Stimulated activated CD8-positive, alpha-beta memory T cell treated with anti-CD3 and anti-CD28 coated beads, Interleukin-12 subunit alpha, Interleukin-12 subunit beta, amount 100 ng/mL, for 24 hours (primary cell): ENCODE results near the gene IQSEC3.

ENCODE experiments used
- DNase-seq: peaks from one replicate; pipeline ENCODE4 v3.0.0-alpha.2; 2020; ENCODE audit errors: extremely low read depth

The IQSEC3 gene

DNA sequence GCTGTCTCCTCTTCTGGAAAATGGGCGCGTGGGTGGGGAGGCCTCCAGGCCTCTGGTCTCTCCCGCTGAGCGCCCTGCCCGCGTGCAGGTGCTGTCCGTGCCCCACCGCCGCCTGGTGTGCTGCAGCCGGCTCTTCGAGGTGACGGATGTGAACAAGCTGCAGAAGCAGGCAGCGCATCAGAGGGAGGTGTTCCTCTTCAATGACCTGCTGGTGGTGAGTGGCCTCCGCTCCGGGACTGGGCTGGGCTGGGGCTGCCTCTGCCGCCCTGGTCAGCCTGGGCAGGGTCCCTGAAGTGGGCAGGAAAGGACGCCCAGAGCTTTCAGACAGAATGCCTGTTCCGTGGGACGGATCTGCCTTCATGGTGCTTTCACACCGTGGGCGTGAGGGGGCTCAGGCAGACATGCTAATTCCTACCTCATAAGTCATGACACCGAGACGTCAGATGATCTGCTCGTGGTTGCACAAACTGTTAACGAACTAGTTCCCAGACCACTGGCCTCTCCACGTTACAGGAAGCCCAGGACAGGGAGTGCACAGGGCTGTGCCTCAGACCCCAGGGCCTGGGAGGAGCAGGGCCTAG lies 96.9 kb downstream of the IQSEC3 start:
- no peak for DNase-seq

DNA sequence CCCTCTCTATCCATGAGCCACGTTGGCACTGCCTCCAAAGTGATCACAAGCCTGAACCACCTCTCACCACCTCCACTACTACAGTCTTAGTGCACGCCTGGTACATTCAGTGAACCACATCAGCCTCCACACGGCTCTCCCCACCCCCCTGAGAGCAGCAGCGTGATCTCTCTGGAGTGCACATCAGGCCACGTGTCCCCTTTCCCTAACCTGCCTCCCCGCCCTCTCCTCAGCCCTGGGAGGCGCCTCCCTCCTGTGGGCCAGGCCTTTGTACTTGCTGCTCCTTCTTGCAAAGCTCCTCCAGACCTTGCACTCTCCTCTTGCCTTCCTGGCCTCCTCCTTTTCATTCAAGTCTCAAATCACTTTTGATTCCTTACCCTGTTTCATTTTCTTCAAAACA lies 97.6 kb downstream of the IQSEC3 start:
- DNase-seq = no peak

DNA sequence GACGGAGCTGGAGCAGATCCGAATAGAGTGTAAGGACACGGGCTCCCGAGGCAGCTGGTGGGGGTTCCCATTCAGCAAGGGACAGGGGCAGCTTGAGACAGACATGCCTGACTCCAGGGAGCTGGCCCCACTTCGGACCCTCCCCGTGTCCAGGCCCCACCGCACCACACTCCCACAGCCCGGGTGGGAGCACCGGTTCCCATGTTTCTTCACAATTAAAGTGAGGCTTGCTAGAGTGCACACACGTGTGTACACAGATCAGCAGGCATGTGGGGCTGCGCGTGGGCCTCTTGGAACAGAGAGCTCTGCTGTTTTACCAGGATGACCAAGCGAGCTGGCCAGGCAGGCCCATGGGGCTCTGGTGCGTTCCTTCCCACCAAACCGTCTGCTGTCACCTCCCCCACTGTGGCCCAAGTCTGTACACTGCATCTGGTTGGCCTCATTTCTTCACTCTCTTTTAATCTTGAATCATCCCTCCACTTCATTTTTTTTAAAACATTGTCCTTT lies 99.3 kb downstream of the IQSEC3 start:
- no peak for DNase-seq

DNA sequence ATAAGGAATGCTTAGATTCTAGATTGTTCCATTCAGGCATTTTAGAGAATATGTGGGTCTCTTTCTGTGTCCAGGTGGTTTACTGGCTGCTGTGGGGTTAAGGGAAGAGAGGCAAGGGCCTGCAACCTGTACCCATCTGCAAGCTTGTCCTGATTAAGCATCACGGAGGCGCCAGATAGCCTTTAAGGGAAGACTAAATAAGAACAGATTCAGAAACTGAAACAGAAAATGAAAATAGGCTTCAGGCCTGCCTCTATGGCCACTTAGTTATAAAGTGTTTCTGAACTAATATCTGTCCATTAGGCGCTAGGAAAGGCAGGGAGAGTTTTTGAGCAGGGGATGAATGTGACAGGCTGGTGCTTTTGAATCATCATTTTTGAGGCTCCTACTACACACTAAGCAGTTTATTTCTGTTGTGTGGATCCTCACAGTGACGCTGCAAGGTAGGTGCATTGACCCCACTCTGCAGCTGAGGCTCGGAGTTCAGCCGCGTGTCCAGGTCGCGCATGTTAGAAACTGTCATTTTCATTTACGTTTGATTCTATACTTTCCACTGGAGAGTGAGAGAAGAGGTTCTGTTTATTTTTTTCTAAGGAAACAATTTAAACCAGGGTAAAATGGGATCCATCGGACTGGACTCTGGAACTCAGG lies 100.0 kb downstream of the IQSEC3 start:
- no peak for DNase-seq

DNA sequence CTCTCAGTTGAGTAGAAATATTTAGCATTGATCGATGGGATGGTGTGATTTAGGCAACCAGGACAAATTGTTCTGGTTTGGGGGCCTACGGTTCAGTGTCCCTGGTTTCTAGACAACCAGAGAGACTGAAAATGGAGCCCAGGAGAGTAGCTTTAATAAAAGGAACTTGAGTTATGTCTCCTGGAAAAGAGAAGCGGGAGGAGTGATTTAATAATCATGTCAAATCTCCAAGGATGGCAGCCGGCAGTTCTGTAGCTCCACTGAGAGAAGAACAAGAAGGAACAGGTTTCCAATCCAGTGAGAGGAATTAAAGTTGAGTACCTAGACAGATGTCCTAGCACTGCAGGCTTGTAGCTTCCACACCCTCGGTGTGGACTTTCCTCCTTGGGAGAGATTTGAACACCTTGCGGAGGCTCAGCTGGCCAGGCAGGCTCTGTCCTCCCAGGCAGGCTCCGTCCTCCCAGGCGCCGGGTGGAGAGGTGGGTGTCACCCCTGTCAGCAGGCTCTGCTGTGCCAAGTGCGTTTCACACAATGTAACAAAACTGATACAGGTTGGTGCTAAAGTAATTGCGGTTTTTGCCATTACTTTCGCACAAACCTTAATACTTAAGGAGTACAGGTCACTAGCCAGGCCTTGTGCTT lies 101.5 kb downstream of the IQSEC3 start:
- no peak for DNase-seq

DNA sequence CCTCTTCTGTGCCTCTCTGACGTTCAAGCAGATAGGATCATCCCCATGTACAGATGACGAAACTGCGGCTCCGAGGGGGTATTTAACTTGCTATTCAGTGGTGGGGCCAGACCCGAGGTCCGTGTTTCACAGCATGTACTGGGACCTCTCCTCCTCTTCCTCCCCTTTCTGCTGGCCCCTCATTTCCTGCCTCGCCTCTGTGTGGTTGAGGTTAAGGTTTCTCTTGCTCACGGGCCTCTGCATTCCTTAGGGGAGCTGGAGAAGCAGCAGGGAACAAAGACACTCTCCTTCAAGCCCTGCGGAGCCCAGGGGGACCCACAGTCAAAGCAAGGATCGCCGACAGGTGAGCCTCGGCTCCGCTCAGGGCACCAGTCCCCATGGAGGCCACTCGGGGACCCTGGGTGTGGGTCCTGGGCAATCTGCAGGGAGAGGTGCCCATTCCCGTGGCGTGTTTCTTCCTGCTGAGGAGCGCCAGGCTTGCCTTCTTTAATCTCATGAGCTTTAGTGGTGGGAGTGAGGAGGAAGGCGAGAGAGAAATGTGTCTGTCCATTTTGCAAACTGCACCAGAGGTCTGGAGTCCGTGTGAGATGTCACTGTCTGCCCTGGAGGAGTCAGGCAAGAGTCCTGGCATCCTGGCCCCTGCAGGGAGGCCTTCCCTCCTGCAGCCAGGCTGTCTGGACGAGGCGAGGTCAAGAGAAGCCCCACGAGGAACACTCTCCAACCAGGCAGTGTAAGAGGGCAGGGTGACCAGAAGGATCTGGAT lies 102.4 kb downstream of the IQSEC3 start:
- no peak for DNase-seq

DNA sequence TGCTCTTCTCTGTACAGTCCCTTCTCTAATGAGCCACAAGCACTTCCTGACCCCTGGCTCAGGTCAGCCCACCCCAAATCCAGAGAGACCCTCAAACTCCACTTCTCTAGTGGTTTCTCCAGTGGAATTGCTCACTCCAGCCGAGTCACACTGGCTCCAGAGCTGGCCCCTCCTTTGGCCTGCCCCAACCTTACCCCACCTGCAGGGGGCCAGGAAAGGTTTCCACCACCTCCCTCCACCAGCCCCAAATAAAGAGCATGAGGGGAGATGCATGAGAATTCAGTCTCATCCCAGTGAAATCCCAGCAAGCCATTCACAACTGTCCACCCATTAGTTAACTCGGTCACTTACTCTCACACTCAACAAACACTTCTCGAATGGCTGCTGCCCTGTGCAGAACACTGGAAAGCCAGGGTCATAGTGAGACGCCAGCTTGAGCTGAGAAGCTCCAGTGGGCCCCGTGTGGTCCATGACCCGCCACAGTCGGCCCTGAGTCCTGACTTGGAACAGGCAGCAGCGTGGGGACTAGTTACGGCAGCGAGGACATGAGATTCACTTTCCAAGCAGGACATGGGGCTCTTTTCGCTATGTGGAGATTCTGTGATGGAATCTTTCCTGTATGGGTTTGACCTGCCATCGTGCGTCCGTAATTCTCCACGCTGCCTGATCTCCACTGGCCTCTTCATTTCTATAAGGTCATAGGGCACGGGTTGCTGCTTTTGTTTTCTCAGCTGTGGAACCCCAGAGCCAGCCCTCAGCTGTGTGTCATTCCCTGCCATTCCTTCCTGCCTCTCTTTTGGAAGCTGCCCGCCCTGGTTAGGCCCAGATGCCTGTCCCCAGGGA lies 103.2 kb downstream of the IQSEC3 start:
- DNase-seq = no peak

DNA sequence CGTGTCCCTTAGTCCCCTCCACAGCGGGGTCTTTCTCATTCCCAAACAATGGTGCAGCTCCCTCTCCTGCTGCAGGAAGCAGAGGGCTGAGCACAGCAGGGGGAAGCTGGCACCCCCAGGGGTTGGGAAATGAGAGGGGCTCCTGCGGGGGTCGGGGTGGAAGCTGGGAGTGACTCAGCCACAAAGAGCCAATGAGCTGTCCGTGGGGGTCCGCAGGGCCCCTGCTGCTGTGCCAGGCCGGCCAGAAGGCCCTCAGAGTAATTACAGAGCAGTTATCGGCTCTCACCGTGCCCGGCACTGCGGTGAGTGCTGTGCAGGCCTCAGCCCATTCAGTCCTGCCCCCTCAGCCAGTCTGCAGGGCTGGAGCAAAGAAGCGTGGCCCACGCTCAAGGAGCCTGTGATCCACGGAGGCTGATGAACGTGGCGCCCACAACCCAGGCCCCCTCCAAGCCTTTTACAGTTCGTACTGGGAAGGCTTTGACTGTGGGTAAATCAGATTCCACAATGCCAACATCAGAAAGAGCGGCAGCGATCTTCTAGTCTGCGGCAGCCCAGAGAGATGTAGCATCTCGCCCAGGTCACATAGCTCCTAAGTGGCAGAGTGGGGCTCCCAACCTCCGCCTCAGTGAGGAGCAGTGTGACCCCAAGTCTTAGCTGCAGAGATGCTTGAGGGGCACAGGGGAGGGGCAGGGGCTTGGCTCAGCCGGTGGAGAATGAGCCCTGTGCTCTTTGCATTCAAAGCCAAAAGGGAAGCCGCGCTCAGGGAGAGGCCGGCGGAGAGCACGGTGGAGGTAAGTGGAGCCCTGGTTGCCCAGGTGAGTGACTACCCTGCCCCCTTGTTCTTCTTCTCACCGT lies 104.0 kb downstream of the IQSEC3 start:
- no peak for DNase-seq

DNA sequence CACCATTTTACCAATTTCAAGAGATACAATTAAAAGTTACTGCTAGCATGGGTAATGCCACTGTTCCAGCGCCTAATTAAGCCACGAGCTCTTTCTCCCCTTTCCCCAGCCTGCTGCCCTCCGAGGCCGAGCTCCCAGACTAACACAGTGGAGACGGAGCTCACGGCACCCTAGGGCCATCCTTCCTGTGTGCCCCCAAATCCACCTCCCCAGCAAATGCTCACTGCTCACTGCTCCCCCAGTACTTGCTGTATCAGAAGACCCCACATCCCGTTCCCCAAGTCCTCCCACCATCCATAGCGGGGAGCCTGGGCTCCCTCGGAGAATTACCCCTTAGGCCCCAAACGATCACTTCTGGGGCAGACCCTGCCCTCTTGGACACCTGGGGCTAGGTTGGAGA lies 104.7 kb downstream of the IQSEC3 start:
- no peak for DNase-seq

DNA sequence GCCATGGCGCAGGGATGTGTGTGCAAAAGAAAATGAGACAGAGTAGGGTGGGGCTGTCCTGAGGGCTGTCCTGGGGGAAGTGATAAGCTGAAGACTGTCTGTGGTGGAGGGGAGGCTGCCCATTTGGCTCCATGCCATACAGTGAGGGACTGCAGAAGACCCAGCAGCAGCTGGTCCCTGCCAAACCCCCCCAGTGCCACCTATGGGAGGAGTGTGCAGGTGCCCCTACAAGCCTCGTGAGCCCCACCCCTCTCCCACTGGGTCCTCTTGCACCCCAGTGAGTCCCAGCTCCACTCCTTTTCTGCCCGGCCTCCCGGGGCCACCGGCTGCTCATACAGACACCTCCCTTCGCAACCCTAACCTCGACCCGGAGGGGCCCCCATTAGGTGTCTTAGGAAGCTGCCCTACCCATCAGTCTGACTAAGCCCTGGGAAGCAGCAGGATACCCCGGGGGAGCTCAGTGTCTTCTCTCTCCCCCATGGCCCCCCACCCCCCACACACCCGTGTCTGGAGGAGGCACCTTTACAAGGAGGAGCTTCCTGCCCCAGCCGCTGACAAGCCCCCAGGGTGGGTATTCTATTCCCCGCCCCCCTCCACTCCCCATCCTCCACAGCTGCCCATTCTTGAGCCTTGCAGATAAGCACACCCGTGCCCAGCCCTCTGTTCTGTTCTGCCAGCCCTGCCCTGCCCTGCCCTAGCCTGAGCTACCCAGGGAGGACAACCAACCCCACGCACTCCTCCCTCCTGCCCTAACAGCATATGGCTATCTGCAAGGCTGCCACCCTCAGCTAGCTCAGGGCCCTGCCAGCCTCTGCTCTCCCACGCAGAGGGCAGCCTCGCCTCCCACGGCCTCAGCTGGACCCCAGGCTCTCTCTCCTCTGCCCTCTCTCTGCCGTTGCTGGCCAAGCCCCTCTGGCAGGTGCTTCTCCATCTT lies 105.4 kb downstream of the IQSEC3 start:
- DNase-seq = no peak

DNA sequence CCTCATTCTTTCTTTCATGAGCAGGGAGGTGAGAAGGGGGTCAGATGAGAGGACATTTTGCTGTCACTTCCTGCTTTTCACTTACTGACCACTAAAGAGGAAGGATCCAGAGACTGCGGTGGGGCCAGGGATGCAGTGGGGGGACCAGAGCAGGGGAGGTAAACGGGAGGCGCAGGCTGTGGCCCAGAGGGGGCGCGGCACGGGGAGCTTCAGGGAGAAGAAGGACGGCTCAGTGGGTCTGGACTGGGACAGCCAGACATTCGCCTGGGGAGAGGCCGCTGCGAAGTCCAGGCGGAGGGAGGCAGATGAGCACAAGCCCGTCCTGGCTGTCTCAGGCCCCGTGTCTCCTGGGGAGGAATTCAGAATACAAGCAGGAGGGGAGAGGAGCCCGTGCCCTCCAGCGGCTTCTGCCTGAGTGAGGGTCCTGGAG lies 106.2 kb downstream of the IQSEC3 start:
- no peak for DNase-seq

DNA sequence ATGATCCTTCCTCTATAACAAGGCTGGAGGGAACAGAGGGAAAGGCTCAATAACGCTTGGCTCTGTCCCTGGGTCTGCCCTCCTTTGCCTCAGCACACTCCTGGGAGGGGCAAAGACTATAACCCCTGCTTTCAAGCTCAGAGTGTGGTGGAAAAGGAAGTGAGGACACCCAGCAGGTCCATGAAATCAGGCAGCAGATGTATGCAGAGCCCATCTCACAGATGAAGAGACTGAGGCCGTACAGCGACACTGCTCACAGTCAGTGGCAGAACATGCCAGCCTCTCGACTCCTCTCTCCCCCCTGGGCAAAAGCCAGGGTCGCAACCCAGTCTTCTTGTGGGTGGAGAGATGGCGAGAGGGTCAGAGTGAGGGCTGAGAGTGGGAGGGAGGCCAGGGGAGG lies 107.6 kb downstream of the IQSEC3 start:
- DNase-seq = no peak

DNA sequence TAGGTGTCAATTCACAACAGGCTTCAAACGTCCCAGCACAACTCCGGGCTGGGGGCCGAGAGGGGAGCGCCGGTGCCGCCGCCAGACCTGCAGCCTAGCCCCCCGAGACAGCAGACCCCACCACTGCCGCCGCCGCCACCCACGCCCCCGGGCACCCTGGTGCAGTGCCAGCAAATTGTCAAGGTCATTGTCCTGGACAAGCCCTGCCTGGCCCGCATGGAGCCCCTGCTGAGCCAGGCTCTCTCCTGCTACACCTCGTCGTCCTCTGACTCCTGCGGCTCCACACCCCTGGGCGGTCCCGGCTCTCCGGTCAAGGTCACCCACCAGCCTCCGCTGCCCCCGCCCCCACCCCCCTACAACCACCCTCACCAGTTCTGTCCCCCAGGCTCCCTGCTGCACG lies 108.0 kb downstream of the IQSEC3 start:
- DNase-seq = no peak

DNA sequence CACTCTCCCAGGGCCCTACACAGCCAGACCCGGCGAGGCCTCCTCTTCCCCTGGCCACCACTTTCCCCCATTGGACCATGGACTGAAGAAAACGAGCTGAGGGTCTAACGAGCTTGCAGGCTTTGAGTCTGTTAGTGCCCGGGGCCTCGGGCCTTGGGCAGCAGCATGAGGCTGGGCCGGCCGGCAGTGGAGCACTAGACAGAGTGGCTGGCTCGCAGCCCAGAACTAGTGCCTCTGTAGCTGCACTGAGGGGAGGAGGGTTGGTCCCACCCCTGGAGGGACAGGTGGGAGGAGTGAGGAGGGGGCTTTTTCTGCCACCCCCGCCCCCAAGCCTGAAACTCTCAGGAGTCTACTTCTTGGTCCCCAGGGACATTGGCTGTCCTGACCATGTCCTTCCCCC lies 108.7 kb downstream of the IQSEC3 start:
- DNase-seq = no peak

DNA sequence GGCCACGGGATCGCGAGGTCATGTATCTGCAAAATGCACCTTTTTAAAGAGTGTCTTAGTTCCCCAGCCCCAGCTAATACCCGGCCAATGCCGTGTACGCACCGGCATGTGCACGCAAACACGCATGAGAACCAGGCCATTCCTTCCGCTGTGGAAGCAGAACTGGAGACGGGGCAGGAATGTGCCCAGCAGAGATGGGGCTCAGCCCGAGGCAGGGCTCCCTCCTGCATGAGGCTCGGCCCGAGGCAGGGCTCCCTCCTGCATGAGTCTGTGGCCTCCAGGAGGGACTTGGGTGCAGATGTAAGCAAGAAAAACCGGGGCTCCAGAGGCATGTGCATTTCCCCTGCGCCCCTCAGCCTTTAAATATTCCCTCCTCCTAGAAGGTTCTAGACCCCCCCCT lies 109.2 kb downstream of the IQSEC3 start:
- no peak for DNase-seq

DNA sequence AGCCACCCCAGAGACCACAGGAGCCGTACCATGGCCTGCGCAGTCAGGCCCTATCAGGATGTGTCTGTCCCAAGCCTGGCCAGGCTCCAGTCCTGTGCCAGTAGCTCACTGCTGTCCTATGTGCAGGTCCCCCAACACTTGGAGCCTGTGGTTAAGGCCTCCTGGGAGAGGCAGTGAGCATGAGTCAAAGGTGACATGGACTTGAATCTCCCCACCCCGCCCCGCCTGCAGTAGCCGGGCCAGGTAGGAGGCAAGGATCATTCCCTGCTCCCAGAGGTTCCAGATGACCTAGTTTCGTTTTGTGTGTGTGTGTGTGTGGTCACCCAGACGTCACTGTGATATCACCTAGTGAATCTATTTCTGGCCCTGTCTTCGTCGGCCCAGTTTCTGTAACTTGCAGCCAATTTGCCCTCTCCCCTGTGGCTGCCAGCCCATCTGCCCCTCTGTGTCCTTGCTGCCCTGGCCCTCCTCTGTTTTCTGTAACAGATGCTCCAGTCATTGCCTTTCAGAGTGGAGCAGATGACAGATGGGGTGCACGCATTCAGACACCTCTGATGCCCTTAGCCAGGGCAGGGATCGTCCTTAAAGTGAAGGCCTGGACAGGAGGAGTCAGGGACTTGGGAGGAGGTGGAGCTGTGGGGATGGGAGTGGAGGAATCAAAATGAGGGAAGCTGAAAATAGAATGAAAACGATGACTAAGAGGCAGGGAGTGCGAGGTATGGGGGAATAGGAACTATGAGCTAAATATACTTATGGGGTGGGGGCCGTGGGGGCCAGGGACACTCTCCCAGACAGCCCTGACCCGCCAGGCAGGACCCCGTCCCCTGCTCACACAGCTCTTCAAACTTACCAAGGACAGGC lies 110.0 kb downstream of the IQSEC3 start:
- DNase-seq = no peak

DNA sequence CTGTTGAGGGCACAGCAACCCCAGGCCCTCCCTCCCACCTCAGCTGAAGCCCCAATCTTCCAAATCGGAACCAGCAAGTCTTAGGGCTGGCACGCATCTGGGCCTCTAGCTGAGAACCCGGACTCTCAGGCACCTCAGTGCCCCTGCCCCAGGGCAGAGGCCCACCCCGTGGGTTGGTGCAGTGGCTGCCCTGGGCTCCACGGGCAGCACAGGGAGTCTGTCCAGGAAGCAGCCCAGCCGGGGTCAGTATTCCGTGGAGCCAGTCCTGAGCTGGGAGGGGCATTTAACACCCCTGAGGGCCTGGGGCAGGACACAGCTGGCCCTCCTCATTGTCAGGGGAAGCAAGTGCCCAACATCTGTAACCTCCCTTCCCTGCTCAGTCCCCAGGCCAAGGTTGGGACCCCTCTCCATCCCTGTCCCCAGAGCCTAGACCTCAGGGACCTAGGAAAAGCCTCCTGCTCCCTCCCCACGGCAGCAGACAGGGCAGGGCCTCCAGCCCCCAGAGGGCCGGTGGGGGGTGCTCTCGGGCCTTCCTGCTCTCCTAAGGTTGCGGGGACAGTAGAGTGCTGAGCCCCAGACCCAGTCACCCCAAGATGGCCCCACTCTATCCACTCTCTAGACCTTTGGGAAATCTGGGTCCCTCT lies 110.9 kb downstream of the IQSEC3 start:
- no peak for DNase-seq
